VCaP (cell line): ENCODE data around the gene FCER1A.

Experiments
- H3K27ac ChIP-seq: fragments of 450-650 bp; 2 replicates; pipeline ENCODE4 v1.5.1; 2017
- TF ChIP-seq, protein P1 (sequence below): fragments of 450-650 bp; conservative IDR thresholded peaks from 2 replicates; pipeline ENCODE4 v1.5.1; 2017; ENCODE audit warnings: mild to moderate bottlenecking, moderate library complexity

FCER1A gene

DNA sequence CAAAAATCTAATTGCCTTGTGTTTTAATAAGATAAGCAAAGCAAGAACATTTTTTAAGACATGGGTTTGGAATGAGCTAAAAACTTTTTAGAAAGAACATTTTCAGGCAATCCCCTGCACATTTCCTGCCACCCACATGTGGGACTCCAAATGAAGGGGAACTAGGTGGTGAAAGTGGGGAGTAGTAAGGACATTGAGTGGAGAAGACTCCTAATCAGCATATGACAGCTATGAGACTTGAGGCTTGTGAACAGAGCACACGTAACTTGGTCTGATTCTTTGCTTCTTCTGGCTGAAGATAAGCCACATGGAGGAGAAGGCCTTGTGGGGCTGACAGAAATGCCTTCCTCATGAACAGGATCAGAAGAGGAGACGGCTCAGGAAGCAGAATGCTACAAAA is 50.3 kb downstream of the FCER1A start:
- TF ChIP-seq, protein P1, sequence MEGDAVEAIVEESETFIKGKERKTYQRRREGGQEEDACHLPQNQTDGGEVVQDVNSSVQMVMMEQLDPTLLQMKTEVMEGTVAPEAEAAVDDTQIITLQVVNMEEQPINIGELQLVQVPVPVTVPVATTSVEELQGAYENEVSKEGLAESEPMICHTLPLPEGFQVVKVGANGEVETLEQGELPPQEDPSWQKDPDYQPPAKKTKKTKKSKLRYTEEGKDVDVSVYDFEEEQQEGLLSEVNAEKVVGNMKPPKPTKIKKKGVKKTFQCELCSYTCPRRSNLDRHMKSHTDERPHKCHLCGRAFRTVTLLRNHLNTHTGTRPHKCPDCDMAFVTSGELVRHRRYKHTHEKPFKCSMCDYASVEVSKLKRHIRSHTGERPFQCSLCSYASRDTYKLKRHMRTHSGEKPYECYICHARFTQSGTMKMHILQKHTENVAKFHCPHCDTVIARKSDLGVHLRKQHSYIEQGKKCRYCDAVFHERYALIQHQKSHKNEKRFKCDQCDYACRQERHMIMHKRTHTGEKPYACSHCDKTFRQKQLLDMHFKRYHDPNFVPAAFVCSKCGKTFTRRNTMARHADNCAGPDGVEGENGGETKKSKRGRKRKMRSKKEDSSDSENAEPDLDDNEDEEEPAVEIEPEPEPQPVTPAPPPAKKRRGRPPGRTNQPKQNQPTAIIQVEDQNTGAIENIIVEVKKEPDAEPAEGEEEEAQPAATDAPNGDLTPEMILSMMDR = no peak
- no peak overlapping the region for H3K27ac ChIP-seq
